ENCODE results near the gene PDE4B. TPM values are rescaled to one million over a fixed set of nuclear protein-coding genes. Genes with fewer than 3 reads are reported as not detected.

Gene PDE4B
- total and polyA plus RNA-seq, 10 of the 15 experiments (the other 5 are each of a cell fraction or from before 2014, with no cell fraction given) = 3.0 to 13.2 (median 5.7) TPM

DNA sequence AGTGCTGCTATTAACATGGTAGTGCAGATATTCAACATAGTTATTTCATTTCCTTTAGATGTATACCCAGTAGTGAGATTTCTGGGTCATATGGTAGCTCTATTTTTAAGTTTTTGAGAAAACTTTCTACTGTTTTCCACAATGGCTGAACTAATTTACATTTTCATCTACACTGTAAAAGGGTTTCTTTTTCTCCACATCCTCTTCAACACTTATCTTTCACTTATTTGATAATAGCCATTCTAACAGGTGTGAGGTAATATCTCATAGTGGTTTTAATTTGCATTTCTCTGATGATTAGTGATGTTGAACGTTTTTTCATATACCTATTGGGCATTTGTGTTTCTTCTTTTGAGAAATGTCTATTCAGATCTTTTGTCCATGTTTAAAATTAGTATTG, 149.8 kb downstream of the PDE4B start (continued):
- TF ChIP-seq FOXM1 (IDR thresholded peaks at IDR 0.05; ENCODE audit: low read depth, low read length) (no peak), IKZF2 (IDR thresholded peaks at IDR 0.05) (no peak)
- TF ChIP-seq, protein P1, sequence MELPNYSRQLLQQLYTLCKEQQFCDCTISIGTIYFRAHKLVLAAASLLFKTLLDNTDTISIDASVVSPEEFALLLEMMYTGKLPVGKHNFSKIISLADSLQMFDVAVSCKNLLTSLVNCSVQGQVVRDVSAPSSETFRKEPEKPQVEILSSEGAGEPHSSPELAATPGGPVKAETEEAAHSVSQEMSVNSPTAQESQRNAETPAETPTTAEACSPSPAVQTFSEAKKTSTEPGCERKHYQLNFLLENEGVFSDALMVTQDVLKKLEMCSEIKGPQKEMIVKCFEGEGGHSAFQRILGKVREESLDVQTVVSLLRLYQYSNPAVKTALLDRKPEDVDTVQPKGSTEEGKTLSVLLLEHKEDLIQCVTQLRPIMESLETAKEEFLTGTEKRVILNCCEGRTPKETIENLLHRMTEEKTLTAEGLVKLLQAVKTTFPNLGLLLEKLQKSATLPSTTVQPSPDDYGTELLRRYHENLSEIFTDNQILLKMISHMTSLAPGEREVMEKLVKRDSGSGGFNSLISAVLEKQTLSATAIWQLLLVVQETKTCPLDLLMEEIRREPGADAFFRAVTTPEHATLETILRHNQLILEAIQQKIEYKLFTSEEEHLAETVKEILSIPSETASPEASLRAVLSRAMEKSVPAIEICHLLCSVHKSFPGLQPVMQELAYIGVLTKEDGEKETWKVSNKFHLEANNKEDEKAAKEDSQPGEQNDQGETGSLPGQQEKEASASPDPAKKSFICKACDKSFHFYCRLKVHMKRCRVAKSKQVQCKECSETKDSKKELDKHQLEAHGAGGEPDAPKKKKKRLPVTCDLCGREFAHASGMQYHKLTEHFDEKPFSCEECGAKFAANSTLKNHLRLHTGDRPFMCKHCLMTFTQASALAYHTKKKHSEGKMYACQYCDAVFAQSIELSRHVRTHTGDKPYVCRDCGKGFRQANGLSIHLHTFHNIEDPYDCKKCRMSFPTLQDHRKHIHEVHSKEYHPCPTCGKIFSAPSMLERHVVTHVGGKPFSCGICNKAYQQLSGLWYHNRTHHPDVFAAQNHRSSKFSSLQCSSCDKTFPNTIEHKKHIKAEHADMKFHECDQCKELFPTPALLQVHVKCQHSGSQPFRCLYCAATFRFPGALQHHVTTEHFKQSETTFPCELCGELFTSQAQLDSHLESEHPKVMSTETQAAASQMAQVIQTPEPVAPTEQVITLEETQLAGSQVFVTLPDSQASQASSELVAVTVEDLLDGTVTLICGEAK (IDR thresholded peaks at IDR 0.05; ENCODE audit: borderline replicate concordance) = no peak

DNA sequence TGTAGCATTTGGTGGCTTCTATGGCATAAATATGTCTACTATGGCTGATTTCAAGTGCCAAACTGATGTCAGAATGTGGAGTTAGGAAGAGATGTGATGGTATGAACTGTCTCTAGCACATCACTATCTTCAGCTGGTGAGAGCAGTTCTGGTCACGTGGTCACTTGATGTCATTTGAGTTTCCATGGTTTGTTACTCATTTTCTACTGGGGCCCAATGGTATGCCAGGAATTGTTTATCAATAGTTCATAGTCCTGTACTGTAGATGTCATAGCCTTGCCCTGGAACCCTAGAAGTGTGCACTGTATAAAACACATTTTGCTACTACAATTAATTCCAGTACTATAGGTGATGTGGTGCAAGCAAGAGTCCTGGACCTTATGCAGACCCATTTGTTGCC, 153.7 kb downstream of the PDE4B start:
- no peaks in the 10 kb centered on the region for H3K9me3 ChIP-seq (replicated peaks; ENCODE audit: control insufficient read depth, insufficient read depth, low read length)
- no peaks in the 10 kb centered on the region for H3K27me3 ChIP-seq (replicated peaks in 1 of 2; ENCODE audit: control insufficient read depth in 2 of 2, insufficient read depth in 2 of 2, low read length in 1 of 2)
- ATAC-seq (no peak), FAIRE-seq (no peak), DNase-seq (ENCODE audit: low read depth, low spot score) (no peak)
- in situ Hi-C loops (cut with MboI) = no loop called here
- TF ChIP-seq, protein P2, sequence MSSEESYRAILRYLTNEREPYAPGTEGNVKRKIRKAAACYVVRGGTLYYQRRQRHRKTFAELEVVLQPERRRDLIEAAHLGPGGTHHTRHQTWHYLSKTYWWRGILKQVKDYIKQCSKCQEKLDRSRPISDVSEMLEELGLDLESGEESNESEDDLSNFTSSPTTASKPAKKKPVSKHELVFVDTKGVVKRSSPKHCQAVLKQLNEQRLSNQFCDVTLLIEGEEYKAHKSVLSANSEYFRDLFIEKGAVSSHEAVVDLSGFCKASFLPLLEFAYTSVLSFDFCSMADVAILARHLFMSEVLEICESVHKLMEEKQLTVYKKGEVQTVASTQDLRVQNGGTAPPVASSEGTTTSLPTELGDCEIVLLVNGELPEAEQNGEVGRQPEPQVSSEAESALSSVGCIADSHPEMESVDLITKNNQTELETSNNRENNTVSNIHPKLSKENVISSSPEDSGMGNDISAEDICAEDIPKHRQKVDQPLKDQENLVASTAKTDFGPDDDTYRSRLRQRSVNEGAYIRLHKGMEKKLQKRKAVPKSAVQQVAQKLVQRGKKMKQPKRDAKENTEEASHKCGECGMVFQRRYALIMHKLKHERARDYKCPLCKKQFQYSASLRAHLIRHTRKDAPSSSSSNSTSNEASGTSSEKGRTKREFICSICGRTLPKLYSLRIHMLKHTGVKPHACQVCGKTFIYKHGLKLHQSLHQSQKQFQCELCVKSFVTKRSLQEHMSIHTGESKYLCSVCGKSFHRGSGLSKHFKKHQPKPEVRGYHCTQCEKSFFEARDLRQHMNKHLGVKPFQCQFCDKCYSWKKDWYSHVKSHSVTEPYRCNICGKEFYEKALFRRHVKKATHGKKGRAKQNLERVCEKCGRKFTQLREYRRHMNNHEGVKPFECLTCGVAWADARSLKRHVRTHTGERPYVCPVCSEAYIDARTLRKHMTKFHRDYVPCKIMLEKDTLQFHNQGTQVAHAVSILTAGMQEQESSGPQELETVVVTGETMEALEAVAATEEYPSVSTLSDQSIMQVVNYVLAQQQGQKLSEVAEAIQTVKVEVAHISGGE (CRISPR knock-in tag; IDR thresholded peaks at IDR 0.05) = no peak
- TF ChIP-seq YY1 (IDR thresholded peaks at IDR 0.05; ENCODE audit: low read depth, low read length) = no peak
- no peak for TF ChIP-seq HDGF (IDR thresholded peaks at IDR 0.05)
- TF ChIP-seq, protein P3, sequence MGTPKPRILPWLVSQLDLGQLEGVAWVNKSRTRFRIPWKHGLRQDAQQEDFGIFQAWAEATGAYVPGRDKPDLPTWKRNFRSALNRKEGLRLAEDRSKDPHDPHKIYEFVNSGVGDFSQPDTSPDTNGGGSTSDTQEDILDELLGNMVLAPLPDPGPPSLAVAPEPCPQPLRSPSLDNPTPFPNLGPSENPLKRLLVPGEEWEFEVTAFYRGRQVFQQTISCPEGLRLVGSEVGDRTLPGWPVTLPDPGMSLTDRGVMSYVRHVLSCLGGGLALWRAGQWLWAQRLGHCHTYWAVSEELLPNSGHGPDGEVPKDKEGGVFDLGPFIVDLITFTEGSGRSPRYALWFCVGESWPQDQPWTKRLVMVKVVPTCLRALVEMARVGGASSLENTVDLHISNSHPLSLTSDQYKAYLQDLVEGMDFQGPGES (IDR thresholded peaks at IDR 0.05) = no peak
- no peak for TF ChIP-seq STAT3 (IDR thresholded peaks at IDR 0.05; ENCODE audit: low read depth, low read length)
- H3K36me3 ChIP-seq (ENCODE audit: control insufficient read depth in 2 of 2, insufficient read depth in 2 of 2, low read length in 1 of 2) = no peaks in the 10 kb centered on the region
- POLR2A ChIA-PET = no interaction called here
- RAD21 ChIA-PET (ENCODE audit: unreplicated experiment) = no interaction called here
- no peaks in the 10 kb centered on the region for H3K4me1 ChIP-seq (ENCODE audit: control insufficient read depth, insufficient read depth, low read length)
- no TSS peak for BruUV-seq (replicated peaks)
- no peak overlapping the region for H3K9ac ChIP-seq (ENCODE audit: control insufficient read depth, insufficient read depth, low read length)
- H3K4me3 ChIP-seq = no peak overlapping the region
- no peak overlapping the region for H3K4me2 ChIP-seq (ENCODE audit: control insufficient read depth, insufficient read depth)
- intact Hi-C loops (cut with micrococcal nuclease; ENCODE audit: unreplicated experiment) = no loop called here
- no peak overlapping the region for H3K27ac ChIP-seq (ENCODE audit: control insufficient read depth, insufficient read depth)
- 0% methylated on average over 1 of the region's 1 CpG for WGBS (ENCODE audit: insufficient coverage, insufficient replicate concordance, low lambda C conversion rate, missing lambda C conversion rate)
- H2AFZ ChIP-seq (ENCODE audit: control insufficient read depth, low read depth, low read length) = no peak overlapping the region
- no peaks in the 10 kb centered on the region for H3K79me2 ChIP-seq (ENCODE audit: control insufficient read depth, insufficient read depth, low read length)
- no peaks in the 10 kb centered on the region for H4K20me1 ChIP-seq (ENCODE audit: control insufficient read depth, insufficient read depth)
- CTCF ChIA-PET = no interaction called here
- SMC1A ChIA-PET (ENCODE audit: uncharacterized antibody, unreplicated experiment) = no interaction called here

All from GM12878 (cell line).